NCI-H524 (cell line): Measurements from ENCODE around the gene OSCAR.
"Not testable (repeated sequence)": the region's sequence is repeated elsewhere in the genome, so short reads cannot be mapped to it uniquely, and the experiment has no call there.

Experiments used
- DNase-seq, 2 experiments: peaks; one replicate each; lab custom pipeline; 2025; lab: John Stamatoyannopoulos, UW

OSCAR gene

GRCh38 chr19:54125713-54126112 lies 25.1 kb upstream of the OSCAR start:
- DNase-seq: no peak

GRCh38 chr19:54124393-54124792 lies 23.8 kb upstream of the OSCAR start:
- no peak for DNase-seq

GRCh38 chr19:54123682-54124081 lies 23.1 kb upstream of the OSCAR start:
- no peak for DNase-seq

GRCh38 chr19:54121259-54121658 lies 20.7 kb upstream of the OSCAR start:
- DNase-seq: no peak

GRCh38 chr19:54115109-54116063 lies 14.8 kb upstream of the OSCAR start, which contains the start of the genes PRPF31 and TFPT:
TSS of gene PRPF31 (plus strand) at chr19:54115754. CDS start at chr19:54118279, 2,525 bp downstream.
TSS of gene TFPT (minus strand) at chr19:54115657. CDS start at chr19:54115269, 388 bp downstream.
- DNase-seq: peak; percentile 98

GRCh38 chr19:54114340-54115108 lies 13.9 kb upstream of the OSCAR start:
- DNase-seq: no peak

GRCh38 chr19:54109651-54110050 lies 9.0 kb upstream of the OSCAR start:
- no peak for DNase-seq

GRCh38 chr19:54108496-54108895 lies 7.9 kb upstream of the OSCAR start:
- no peak for DNase-seq

- no peak for DNase-seq
Measured at GRCh38 chr19:54107876-54108490, 7.4 kb upstream of the OSCAR start.

- no peak for DNase-seq
Measured at GRCh38 chr19:54106716-54107115, 6.1 kb upstream of the OSCAR start.

- DNase-seq: no peak
Measured at GRCh38 chr19:54105796-54106195, 5.2 kb upstream of the OSCAR start.

- no peak for DNase-seq
Measured at GRCh38 chr19:54104998-54105715, 4.6 kb upstream of the OSCAR start.

GRCh38 chr19:54102421-54103169 lies 2.0 kb upstream of the OSCAR start, which contains the start of gene NDUFA3:
TSS of gene NDUFA3 (plus strand) at chr19:54102855. CDS start at chr19:54102879, 24 bp downstream.
- peak; percentile 96 to 99 for DNase-seq

- DNase-seq: not testable (repeated sequence)
Measured at GRCh38 chr19:54099903-54100255, 724 bp downstream of the OSCAR start.

- no peak for DNase-seq
Measured at GRCh38 chr19:54099190-54099902, 1.3 kb downstream of the OSCAR start.

- peak in 1 of 2 experiments; percentile 20 for DNase-seq
Measured at GRCh38 chr19:54096617-54097106, 3.9 kb downstream of the OSCAR start.

GRCh38 chr19:54095859-54096616 lies 4.6 kb downstream of the OSCAR start:
- peak in 1 of 2 experiments; percentile 45 for DNase-seq

- no peak for DNase-seq
Measured at GRCh38 chr19:54095136-54095858, 5.3 kb downstream of the OSCAR start.
